Measurements from ENCODE around the gene MMP2.

DNA sequence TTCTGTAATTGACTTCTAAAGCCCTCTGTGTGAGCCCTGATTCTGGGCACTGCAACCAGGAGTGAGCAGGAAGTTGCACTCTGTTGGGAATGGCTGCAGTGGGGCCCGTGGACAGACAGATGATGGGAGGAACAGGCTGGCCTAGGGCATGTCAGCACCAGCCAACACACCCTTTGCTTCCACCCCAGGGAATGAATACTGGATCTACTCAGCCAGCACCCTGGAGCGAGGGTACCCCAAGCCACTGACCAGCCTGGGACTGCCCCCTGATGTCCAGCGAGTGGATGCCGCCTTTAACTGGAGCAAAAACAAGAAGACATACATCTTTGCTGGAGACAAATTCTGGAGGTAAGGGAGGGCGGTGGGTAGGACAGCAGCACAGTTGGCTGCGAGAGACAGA is 19.1 kb downstream of the MMP2 start:
- TF ChIP-seq, protein P1, sequence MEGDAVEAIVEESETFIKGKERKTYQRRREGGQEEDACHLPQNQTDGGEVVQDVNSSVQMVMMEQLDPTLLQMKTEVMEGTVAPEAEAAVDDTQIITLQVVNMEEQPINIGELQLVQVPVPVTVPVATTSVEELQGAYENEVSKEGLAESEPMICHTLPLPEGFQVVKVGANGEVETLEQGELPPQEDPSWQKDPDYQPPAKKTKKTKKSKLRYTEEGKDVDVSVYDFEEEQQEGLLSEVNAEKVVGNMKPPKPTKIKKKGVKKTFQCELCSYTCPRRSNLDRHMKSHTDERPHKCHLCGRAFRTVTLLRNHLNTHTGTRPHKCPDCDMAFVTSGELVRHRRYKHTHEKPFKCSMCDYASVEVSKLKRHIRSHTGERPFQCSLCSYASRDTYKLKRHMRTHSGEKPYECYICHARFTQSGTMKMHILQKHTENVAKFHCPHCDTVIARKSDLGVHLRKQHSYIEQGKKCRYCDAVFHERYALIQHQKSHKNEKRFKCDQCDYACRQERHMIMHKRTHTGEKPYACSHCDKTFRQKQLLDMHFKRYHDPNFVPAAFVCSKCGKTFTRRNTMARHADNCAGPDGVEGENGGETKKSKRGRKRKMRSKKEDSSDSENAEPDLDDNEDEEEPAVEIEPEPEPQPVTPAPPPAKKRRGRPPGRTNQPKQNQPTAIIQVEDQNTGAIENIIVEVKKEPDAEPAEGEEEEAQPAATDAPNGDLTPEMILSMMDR (conservative IDR thresholded peaks at IDR 0.05) = no peak
- no peak for TF ChIP-seq ZFX (IDR thresholded peaks at IDR 0.05)

Data from C4-2B (cell line).